Muscle of arm (tissue), 12 donors: ENCODE results near the gene REC8. TPM values are rescaled to one million over a fixed set of nuclear protein-coding genes. Genes with fewer than 3 reads are reported as not detected.
"Not testable (repeated sequence)": the region's sequence is repeated elsewhere in the genome, so short reads cannot be mapped to it uniquely, and the experiment has no call there.

Experiments used
- DNase-seq: peaks from one replicate; pipeline ENCODE4 v3.0.0-alpha.2; 2013
- polyA plus RNA-seq, 12 donors: library from polyadenylated mRNA; unstranded; fragments of 120-200 nt; gene quantifications; one replicate each; pipeline ENCODE4 v1.2.1, GENCODE V29; 2013; ENCODE audit not compliant: insufficient read length in 12 of 12

The REC8 gene
- polyA plus RNA-seq, 12 donors: 5.7 to 52.4 (median 8.6) TPM; not detected in 1

DNA sequence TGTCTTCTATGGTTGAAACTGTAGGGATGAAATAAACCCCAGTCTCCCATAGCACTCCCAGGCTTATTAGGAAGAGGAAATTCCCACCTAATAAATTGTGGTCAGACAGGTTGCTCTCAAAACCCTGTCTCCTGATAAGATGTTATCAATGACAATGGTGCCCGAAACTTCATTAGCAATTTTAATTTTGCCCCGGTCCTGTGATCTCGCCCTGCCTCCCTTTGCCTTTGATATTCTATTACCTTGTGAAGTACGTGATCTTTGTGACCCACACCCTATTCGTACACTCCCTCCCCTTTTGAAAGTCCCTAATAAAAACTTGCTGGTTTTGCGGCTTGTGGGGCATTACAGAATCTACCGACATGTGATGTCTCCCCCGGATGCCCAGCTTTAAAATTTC lies 30.7 kb downstream of the REC8 start:
- not testable (repeated sequence) for DNase-seq

GRCh38 chr14:24203249-24203886 lies 31.5 kb downstream of the REC8 start:
- not testable (repeated sequence) for DNase-seq

DNA sequence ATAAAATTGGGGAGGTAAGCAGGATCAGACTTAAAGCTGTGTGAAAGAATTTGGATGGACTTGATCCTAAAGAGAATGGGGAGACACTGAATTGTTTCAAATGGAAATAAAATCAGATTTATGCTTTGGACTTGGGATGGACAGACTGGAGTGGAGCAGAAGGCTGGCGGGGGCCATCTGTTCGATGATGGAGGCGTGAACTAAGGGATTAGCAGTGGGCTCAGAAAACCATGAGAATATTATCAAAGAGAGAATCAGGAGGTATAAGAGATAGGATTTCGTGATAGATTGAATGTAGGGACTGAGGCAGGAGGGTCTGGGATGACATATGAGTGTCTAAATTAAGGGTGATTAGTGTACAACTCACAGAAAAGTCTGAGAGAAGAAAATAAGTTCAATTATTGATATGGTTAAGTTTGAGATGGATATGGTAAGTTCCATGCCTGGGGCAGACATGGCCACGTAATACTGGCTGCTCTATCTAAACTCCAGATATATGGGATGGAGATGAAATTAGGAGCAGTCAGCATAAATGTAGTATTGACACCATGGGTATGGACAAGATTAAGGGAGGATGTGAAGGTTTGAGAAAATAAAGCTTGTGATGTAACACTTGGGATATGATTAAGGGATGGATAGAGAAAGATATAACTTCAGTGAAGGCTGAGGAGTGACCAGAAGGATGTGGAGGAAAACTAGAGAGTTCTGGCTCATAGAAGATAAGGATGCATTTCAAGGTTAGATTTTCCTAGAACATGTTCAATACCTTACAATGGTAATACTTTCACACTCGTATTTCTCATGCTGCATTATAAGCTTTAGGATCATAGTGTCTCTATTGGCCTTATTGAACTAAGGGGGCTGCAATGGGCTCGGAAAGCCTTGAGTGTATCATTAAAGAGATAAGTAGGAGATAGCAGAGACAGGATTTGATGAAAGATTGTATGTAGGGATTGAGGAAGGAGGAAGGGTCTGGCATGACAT lies 32.6 kb downstream of the REC8 start:
- DNase-seq: no peak

GRCh38 chr14:24206260-24207103 lies 34.6 kb downstream of the REC8 start:
- no peak for DNase-seq

DNA sequence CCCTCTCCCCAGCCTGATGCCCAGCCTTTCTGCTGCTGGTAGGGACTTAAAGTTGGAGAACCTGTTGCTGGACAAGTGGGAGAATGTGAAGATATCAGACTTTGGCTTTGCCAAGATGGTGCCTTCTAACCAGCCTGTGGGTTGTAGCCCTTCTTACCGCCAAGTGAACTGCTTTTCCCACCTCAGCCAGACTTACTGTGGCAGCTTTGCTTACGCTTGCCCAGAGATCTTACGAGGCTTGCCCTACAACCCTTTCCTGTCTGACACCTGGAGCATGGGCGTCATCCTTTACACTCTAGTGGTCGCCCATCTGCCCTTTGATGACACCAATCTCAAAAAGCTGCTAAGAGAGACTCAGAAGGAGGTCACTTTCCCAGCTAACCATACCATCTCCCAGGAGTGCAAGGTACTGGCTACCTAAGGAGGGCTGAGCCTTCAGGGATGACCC lies 35.2 kb downstream of the REC8 start:
- DNase-seq: no peak

DNA sequence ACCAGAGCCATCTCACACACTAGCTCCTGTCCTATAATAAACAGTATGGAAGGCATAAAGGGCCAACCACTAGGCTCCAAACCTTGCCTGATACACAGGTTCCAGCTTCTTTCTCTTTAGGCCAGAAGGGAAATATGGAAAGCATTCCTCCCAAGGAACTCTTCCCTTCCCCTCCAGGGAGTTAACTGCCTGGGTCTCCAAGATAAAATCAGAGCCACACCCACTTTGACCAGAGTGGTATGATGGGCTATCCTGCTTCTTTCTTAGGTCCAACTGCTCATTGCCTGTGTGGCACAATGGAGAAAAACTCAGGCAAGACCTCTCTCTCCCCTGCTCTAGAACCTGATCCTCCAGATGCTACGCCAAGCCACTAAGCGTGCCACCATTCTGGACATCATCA lies 35.7 kb downstream of the REC8 start:
- no peak for DNase-seq

GRCh38 chr14:24211311-24211710 lies 39.4 kb downstream of the REC8 start:
- DNase-seq: no peak

DNA sequence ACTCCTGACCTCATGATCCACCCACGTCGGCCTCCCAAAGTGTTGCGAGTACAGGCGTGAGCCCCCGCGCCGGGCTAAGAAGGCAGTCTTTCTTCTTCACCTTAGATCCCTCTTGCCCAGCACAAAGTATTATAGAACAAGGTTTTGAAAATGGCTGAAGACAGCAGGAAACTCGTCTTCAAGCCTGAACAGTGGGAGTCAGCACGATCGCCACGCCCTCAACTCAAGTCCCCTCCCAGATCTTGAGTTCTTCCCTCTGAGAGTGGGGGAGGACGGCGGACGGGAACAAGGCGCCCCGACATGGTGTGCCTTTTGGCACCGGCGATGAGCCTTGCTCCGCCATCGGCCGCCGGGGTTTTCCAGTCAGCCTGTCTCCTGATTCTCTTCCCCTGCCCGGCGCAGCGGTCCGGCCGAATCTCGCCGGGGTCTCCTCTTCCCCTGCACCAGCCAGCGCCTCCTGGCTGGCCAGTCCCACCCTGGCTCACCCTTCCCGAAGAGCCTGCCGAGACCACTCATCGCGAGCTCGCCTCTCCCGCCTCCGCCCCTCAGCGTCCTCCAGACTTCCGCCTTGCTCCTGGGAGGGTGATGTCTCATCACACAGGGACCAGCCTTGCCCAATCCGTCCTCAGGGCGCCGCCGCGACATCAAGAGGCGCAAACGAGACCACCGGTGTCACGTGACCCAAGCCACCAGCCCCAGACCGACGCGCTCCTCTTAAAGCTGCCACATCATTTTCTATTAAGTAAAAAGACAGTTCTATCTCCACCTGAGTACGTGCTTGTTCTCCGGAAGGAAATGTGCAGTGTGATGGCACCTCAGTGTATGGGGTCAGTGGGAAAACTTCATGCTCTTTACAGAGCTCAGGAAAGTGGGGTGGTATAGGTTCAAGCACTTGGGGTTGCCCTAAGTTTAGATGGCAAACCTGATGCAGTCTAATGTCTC lies 41.3 kb downstream of the REC8 start, which contains the start of gene CHMP4A:
CHMP4A (minus strand) TSS at position 565 of the 942 bp plus-strand sequence; CDS start at position 516, 49 bp downstream.
- DNase-seq: peak; percentile 96

DNA sequence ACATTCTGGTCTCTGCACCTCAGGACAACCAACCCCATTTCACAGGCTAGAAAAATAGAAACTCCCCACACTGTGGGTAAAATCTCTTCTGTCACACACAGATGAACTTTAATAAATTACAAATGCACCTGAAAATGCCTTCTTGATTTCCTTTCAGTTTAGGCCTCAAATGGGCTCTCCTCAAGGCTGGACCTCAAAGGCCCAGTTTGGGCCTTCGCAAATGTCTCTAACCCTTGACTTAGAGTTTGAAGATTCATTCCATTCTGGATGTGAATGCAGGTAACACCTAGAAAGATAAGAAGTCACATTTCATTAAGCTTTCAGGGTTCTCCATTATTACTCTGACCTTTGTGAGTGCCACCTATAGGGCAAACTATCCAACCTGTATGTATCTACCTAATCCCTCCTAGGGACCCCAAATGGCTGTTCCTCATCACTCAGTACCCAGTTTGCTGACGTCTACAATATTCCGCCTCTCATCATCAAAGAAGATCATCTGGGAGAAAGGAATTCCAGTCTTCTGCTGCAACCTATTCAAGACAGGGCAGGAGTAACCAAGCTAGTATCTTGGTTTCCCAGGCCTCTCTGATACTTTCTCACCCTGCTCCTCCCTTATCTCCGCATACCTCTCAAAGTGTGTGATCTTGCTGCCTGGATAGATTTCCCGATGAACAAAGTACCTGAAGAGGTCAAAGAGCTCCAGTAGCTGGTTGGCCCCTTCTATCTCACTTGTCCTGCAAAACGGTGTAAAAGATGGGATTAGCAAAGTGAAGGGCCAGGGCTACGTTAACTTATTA lies 42.2 kb downstream of the REC8 start:
- no peak for DNase-seq

- DNase-seq: peak; percentile 88
These were observed 43.8 kb downstream of the REC8 start, which contains the start of gene MDP1 for GRCh38 chr14:24215495-24216344. Gene MDP1, minus strand, starts transcription at chr14:24216066. Its CDS starts 111 bp downstream, at chr14:24215955.

- no peak for DNase-seq
These were observed 44.4 kb downstream of the REC8 start for GRCh38 chr14:24216345-24216699.

- not testable (repeated sequence) for DNase-seq
These were observed 45.0 kb downstream of the REC8 start for GRCh38 chr14:24216876-24217275.

- no peak for DNase-seq
These were observed 47.2 kb downstream of the REC8 start for GRCh38 chr14:24219080-24219479.

DNA sequence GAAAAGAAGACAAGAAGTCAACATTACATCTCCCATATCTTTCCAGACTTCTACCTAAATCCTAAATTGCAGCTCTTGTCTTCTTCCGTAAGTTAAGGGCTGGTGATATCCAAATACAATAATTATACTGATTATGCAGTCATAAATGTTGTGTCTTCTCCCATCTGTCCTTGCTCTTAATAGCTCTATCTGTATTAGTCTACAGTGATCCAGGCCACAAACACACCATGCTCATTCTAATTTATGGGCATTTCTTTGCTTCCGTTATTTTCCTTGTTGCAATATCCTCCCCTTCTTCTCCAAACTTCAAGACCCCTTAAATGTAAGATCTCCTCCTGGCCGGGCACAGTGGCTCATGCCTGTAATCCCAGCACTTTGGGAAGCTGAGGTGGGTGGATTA lies 47.6 kb downstream of the REC8 start:
- DNase-seq: no peak

GRCh38 chr14:24222987-24223386 lies 51.1 kb downstream of the REC8 start:
- not testable (repeated sequence) for DNase-seq

DNA sequence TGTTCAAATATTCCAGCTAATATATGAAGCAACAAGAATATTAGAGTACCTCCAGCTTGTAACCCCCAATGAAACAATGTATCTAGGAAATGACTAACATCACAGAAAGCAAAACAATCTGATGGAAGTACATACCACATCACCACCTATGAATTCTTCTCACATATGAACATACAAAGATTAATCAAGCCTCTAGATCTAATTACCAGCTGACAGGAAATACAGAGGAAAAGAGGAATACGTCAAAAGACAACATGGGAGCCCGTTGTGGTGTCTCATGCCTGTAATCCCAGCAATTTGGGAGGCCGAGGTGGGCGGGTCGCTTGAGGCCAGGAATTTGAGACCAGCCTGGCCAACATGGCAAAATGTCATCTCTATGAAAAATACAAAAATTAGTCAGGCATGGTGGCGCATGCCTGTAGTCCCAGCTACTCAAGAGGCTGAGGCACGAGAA lies 52.8 kb downstream of the REC8 start:
- DNase-seq: no peak

- DNase-seq: no peak
These were observed 54.6 kb downstream of the REC8 start for GRCh38 chr14:24226473-24226872.

GRCh38 chr14:24228902-24229301 lies 57.0 kb downstream of the REC8 start:
- DNase-seq: no peak
